WI38 (cell line): Measurements from ENCODE around the gene HEBP1.

Experiments used
- H3K4me3 ChIP-seq: 2 replicates; pipeline ENCODE4 v1.5.1; 2011; ENCODE audit warnings: low read depth, mild to moderate bottlenecking, control low read depth, low read length
- TF ChIP-seq, protein P1 (sequence below): IDR thresholded peaks from 2 replicates; pipeline ENCODE4 v1.5.1; 2012; ENCODE audit warnings: low read depth, mild to moderate bottlenecking, control low read depth, low read length

The HEBP1 gene

DNA sequence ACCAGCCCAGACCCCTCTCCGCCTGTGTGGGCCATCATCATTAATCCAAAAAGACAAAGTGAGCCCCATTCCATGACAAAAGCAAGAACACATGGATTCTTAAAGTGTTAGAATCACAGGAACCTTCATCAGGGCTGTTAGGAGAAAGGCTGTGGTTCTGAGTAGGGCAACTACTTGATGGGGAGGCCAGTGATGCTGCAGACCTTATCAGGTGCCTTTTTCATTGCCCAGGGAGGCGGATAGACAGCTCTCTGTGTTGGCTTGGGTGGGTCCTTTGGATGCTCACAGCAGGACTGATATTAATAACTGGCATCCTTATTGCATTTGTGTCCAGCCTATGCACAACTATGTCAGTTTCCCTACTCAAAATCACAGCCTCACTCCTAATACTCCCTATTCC lies 2.3 kb downstream of the HEBP1 start:
- TF ChIP-seq, protein P1, sequence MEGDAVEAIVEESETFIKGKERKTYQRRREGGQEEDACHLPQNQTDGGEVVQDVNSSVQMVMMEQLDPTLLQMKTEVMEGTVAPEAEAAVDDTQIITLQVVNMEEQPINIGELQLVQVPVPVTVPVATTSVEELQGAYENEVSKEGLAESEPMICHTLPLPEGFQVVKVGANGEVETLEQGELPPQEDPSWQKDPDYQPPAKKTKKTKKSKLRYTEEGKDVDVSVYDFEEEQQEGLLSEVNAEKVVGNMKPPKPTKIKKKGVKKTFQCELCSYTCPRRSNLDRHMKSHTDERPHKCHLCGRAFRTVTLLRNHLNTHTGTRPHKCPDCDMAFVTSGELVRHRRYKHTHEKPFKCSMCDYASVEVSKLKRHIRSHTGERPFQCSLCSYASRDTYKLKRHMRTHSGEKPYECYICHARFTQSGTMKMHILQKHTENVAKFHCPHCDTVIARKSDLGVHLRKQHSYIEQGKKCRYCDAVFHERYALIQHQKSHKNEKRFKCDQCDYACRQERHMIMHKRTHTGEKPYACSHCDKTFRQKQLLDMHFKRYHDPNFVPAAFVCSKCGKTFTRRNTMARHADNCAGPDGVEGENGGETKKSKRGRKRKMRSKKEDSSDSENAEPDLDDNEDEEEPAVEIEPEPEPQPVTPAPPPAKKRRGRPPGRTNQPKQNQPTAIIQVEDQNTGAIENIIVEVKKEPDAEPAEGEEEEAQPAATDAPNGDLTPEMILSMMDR = no peak

DNA sequence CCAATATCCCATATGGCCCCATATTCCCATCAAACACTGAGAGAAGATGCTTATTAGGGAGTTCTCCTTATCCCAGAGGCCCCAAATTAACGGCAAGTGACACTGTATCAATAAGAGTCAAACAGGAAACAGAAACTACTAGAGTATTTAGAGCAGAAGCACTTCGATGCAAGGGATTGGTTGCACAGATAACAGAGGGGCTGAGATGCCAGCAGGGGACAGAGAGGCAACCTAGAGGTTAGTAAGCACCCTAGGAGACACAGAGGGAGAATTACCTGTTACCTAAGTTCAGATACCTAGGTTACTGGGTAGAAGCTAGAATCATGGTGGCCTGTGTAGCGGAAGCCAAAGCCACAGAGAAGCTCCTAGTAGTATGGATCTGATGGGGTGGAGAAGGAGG lies 2.9 kb downstream of the HEBP1 start:
- TF ChIP-seq, protein P1 = no peak
- no peak overlapping the region for H3K4me3 ChIP-seq

More for the DNA sequence above, 2.3 kb downstream of the HEBP1 start:
- H3K4me3 ChIP-seq = peak overlapping the region; percentile 5

DNA sequence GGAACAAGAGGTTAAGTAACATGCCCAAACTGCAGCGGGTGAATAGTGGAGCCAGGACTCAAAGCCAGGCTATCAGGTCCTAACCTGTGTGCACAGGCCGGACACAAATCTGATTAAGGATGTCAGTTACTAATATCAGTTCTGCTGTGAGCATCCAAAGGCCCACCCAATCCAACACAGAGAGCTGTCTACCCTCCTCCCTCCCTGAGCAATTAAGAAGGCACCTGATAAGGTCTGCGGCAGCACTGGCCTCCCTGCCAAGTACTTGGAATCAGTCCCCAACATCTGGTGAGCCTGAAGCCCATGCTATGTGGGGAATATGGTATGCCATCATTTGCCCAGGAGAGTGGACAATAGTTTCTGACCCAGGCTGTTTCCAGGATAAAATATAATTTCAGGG lies 3.9 kb downstream of the HEBP1 start:
- no peak overlapping the region for H3K4me3 ChIP-seq
- TF ChIP-seq, protein P1 = no peak

DNA sequence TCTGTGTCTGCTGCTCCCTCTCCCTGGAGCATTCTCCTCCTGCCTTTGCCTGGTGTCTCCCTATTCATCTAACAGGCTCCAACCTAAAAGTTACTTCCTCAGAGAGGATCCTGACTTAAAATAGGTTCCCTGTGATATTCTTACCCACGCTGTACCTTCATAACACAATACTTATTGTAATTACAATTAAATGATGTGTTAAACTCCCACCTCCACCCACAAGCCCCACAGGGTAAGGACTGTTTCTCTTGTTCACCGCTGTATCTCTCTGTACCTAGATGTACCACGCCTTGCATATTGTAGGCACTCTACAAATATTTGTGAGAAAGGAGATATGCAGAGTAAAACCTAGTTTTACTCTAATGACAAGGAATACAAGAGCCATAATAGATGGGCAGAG lies 5.0 kb downstream of the HEBP1 start:
- TF ChIP-seq, protein P1 = no peak
- H3K4me3 ChIP-seq = no peak overlapping the region

DNA sequence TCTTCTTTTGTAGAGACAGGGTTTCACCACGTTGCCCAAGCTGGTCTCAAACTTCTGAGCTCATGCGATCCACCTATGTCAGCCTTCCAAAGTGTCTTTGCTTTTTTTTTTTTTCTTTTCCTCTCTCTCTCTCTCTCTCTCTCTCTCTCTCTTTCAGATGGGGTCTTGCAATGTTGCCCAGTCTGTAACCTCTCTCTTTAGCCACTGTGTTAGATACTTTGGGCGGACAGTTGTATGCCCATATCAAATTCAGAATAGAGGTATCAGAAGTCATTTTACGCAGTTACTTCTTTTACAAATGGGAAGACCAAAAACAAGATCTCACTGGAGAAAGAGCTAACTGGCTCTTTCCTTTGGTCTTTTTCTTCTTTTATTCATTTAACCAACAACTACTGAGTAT lies 6.7 kb downstream of the HEBP1 start:
- TF ChIP-seq, protein P1 = no peak
- peak overlapping the region; percentile 49 for H3K4me3 ChIP-seq

DNA sequence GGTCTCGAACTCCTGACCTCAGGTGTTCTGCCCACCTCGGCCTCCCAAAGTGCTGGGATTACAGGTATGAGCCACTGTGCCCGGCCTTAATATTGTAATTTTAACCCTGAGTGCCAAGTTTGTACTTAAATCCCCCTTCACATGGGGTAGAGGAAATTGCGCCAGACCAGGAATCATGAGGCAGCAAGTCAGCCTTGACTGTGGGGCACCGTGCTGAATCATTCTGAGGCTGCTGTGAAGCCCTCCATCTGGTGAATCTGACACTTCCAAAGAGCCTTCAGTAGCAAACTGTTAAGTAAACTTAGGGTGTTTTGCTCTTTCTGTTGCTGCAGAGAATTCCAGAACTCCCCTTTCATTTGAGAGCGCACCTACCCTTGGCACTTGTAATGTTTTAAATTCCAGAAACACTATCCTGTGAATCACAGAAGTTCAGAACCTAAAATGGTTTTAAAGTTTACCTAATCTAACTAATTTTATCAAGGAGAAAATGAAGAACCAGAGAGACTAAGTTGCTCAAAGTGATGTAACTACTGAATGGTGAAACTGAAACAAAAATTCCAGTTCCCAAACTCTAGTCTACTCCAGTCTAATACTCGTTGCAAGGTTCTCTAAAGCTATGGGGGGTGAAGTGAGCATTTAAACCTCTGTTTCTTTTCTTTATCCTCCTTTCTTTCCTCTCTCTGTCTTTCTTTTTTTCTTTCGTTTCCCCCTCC lies 7.5 kb downstream of the HEBP1 start:
- TF ChIP-seq, protein P1 = no peak
- peak overlapping the region; percentile 49 for H3K4me3 ChIP-seq

DNA sequence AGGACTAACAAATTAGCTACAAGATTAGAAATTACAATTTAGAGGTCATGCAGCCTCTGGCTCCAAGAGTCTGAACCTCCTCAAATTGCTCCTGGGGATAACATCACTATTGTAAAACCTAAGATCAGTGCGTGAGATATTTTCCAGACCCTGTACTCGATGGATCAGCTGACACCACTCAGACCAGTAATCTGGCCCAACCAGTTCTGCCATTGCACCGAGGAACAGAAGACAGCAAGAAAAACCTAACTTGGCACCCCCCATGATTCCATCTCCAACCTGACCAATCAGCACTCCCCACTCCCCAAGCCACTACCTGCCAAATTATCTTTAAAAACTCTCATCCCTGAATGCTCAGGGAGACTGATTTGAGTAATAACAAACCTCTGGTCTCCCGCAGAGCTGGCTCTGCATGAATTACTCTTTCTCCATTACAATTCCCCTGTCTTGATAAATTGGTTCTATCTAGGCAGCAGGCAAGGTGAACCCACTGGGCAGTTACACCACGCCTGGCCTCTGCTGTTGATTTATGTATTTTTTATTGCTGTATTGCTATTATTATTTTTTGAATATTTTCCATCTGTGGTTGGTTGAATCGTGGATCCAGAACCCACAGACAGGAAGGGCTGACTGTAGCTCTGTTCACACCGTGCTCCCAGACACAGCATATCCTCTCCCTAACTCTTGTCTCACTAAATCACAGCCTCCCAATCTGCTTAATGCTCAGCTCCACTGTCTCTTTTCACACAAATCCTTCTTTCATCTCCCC lies 9.2 kb downstream of the HEBP1 start:
- TF ChIP-seq, protein P1 = no peak
- H3K4me3 ChIP-seq = no peak overlapping the region
